Stomach (tissue), 4 donors: ENCODE results near the gene LY6G6C.

ENCODE experiments used
- POLR2A ChIP-seq, 4 donors: fragments of 450-650 bp; IDR thresholded peaks; one replicate each; pipeline ENCODE4 v1.6.1; 2016; ENCODE audit warnings: antibody characterized with exemption in 4 of 4, control low read depth in 2 of 4, mild to moderate bottlenecking in 1 of 4, moderate library complexity in 1 of 4
- TF ChIP-seq, protein P1 (sequence below), 7 experiments: fragments of 450-650 bp in 4 of 7; fragments of 200-600 bp in 3 of 7; sonication (generic) in 3 of 7; IDR thresholded peaks; one replicate each; pipeline ENCODE4 v1.5.1; 2016 to 2019; ENCODE audit warnings: antibody characterized with exemption in 7 of 7, control low read depth in 2 of 7, mild to moderate bottlenecking in 1 of 7

DNA sequence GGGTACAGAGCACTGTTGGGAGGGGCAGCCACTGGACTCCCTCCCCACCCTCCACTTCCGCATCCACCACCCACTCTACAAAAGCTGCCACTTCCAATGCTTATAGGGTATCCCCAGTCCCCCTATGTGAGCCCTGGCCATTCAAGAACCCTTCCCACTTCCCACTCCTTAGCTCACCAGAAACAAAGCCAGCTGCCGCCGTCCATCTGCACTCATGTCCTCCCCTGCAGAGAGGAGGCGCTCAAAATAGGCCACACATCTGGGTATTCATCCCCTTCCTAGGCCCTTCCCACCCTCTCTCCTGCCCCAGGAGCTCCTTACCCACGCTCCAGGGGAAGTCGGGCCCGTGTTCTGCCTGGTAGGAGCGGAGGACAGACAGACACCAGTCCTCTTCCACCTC, 34.2 kb downstream of the LY6G6C start:
- TF ChIP-seq, protein P1, sequence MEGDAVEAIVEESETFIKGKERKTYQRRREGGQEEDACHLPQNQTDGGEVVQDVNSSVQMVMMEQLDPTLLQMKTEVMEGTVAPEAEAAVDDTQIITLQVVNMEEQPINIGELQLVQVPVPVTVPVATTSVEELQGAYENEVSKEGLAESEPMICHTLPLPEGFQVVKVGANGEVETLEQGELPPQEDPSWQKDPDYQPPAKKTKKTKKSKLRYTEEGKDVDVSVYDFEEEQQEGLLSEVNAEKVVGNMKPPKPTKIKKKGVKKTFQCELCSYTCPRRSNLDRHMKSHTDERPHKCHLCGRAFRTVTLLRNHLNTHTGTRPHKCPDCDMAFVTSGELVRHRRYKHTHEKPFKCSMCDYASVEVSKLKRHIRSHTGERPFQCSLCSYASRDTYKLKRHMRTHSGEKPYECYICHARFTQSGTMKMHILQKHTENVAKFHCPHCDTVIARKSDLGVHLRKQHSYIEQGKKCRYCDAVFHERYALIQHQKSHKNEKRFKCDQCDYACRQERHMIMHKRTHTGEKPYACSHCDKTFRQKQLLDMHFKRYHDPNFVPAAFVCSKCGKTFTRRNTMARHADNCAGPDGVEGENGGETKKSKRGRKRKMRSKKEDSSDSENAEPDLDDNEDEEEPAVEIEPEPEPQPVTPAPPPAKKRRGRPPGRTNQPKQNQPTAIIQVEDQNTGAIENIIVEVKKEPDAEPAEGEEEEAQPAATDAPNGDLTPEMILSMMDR (IDR thresholded peaks at IDR 0.05): no peak
- no peak for TF ChIP-seq POLR2A (IDR thresholded peaks at IDR 0.05)
